Fibroblast of upper back skin (primary cell): ENCODE data around the gene EIF5A2.
A peak's percentile ranks its signal among the peaks of the same experiment; 100 is the strongest.

Experiments used
- DNase-seq: peaks from one replicate; pipeline ENCODE4 v3.0.0-alpha.2; 2013

EIF5A2 gene

GRCh38 chr3:170848292-170848917 is 60.0 kb downstream of the EIF5A2 start:
- DNase-seq = peak; percentile 41

GRCh38 chr3:170844377-170844776 is 64.1 kb downstream of the EIF5A2 start:
- no peak for DNase-seq

- DNase-seq = peak; percentile 30
These were observed 68.1 kb downstream of the EIF5A2 start for GRCh38 chr3:170840291-170840859.

GRCh38 chr3:170839518-170840100 is 68.8 kb downstream of the EIF5A2 start:
- DNase-seq = no peak
